HEK293 (cell line): Measurements from ENCODE around the gene TMEM167A.

Experiments
- CTCF ChIA-PET: fragments of 350-600 bp; formaldehyde crosslinking; extraction: SDS; loops from one replicate; lab custom pipeline; 2021; ENCODE audit warnings: antibody characterized with exemption; lab: Yijun Ruan, JAX
- POLR2A ChIA-PET: fragments of 300-600 bp; formaldehyde crosslinking; extraction: SDS; loops from one replicate; lab custom pipeline; 2020; ENCODE audit warnings: antibody characterized with exemption, inconsistent platforms; lab: Yijun Ruan, JAX
- H3K27ac ChIP-seq: fragments of 200-500 bp; sonication (Bioruptor generic); 2 replicates; pipeline ENCODE4 v1.5.1; 2014; ENCODE audit warnings: low read depth, low read length, control low read depth, inconsistent platforms; ENCODE audit errors: extremely low read depth
- H3K36me3 ChIP-seq, 2 experiments: fragments of 200-500 bp in 1 of 2; sonication (Bioruptor generic) in 1 of 2; 1 replicate in 1 of 2; 2 replicates in 1 of 2; pipeline ENCODE4 v1.5.1; 2014 to 2017; ENCODE audit warnings: inconsistent platforms in 2 of 2, low read length in 2 of 2; ENCODE audit not compliant: control insufficient read depth in 2 of 2, insufficient read depth in 1 of 2
- H3K4me1 ChIP-seq: fragments of 200-500 bp; sonication (Bioruptor generic); 2 replicates; pipeline ENCODE4 v1.5.1; 2014; ENCODE audit warnings: mild to moderate bottlenecking, low read length, inconsistent platforms; ENCODE audit not compliant: control insufficient read depth, insufficient read depth
- H3K4me3 ChIP-seq: 2 replicates; pipeline ENCODE4 v1.5.1; 2011; ENCODE audit warnings: low read depth, mild to moderate bottlenecking, control low read depth, low read length, moderate library complexity
- H3K9me3 ChIP-seq: fragments of 200-500 bp; sonication (Bioruptor generic); 2 replicates; pipeline ENCODE4 v1.5.1; 2014; ENCODE audit warnings: low read depth, low read length, inconsistent platforms; ENCODE audit not compliant: control insufficient read depth, insufficient read depth
- KLF17 ChIP-seq: fragments of 450-650 bp; formaldehyde crosslinking; IDR thresholded peaks from 2 replicates; pipeline ENCODE4 v1.5.1; 2016; ENCODE audit warnings: missing biosample characterization, missing genetic modification characterization
- MYNN ChIP-seq: fragments of 450-650 bp; formaldehyde crosslinking; IDR thresholded peaks from 2 replicates; pipeline ENCODE4 v1.5.1; 2016; ENCODE audit warnings: missing biosample characterization, missing genetic modification characterization, borderline replicate concordance
- OSR2 ChIP-seq: fragments of 450-650 bp; formaldehyde crosslinking; IDR thresholded peaks from 2 replicates; pipeline ENCODE4 v1.5.1; 2016; ENCODE audit warnings: missing biosample characterization, missing genetic modification characterization
- TRIM28 ChIP-seq: IDR thresholded peaks from 2 replicates; pipeline ENCODE4 v1.6.1; 2011; ENCODE audit warnings: low read length, control low read depth, borderline replicate concordance
- WT1 ChIP-seq: fragments of 450-650 bp; formaldehyde crosslinking; IDR thresholded peaks from 2 replicates; pipeline ENCODE4 v1.5.1; 2016; ENCODE audit warnings: missing biosample characterization, missing genetic modification characterization
- ZBTB17 ChIP-seq: fragments of 450-650 bp; formaldehyde crosslinking; IDR thresholded peaks from 2 replicates; pipeline ENCODE4 v1.5.1; 2016; ENCODE audit warnings: missing biosample characterization, missing genetic modification characterization
- ZNF2 ChIP-seq: fragments of 450-650 bp; formaldehyde crosslinking; IDR thresholded peaks from 2 replicates; pipeline ENCODE4 v1.5.1; 2016; ENCODE audit warnings: missing biosample characterization, missing genetic modification characterization
- ZNF239 ChIP-seq: fragments of 450-650 bp; formaldehyde crosslinking; IDR thresholded peaks from 2 replicates; pipeline ENCODE4 v1.5.1; 2016; ENCODE audit warnings: missing biosample characterization, missing genetic modification characterization
- ZNF423 ChIP-seq: fragments of 450-650 bp; formaldehyde crosslinking; IDR thresholded peaks from 2 replicates; pipeline ENCODE4 v1.5.1; 2016; ENCODE audit warnings: missing biosample characterization, missing genetic modification characterization
- ZNF513 ChIP-seq: fragments of 450-650 bp; IDR thresholded peaks from 2 replicates; pipeline ENCODE4 v1.5.1; 2018; ENCODE audit warnings: missing biosample characterization, missing genetic modification characterization
- ZNF704 ChIP-seq: fragments of 450-650 bp; formaldehyde crosslinking; IDR thresholded peaks from 2 replicates; pipeline ENCODE4 v1.5.1; 2016; ENCODE audit warnings: missing biosample characterization, missing genetic modification characterization
- ZNF768 ChIP-seq: fragments of 450-650 bp; formaldehyde crosslinking; IDR thresholded peaks from 2 replicates; pipeline ENCODE4 v1.5.1; 2018; ENCODE audit warnings: missing biosample characterization, mild to moderate bottlenecking, missing genetic modification characterization
- TF ChIP-seq, protein P1 (sequence below): fragments of 450-650 bp; formaldehyde crosslinking; IDR thresholded peaks from 2 replicates; pipeline ENCODE4 v1.5.1; 2016; ENCODE audit warnings: missing biosample characterization, missing genetic modification characterization, low read depth
- TF ChIP-seq, protein P2 (sequence below): fragments of 450-650 bp; formaldehyde crosslinking; IDR thresholded peaks from 2 replicates; pipeline ENCODE4 v1.5.1; 2016; ENCODE audit warnings: missing biosample characterization, missing genetic modification characterization

TMEM167A gene

GRCh38 chr5:83095957-83096539 lies 18.9 kb upstream of the TMEM167A start (continued):
- TF ChIP-seq KLF17, result 0 out of 2 replicates have a peak, but pooled peaks have one; percentile 34
- TF ChIP-seq, protein P1, sequence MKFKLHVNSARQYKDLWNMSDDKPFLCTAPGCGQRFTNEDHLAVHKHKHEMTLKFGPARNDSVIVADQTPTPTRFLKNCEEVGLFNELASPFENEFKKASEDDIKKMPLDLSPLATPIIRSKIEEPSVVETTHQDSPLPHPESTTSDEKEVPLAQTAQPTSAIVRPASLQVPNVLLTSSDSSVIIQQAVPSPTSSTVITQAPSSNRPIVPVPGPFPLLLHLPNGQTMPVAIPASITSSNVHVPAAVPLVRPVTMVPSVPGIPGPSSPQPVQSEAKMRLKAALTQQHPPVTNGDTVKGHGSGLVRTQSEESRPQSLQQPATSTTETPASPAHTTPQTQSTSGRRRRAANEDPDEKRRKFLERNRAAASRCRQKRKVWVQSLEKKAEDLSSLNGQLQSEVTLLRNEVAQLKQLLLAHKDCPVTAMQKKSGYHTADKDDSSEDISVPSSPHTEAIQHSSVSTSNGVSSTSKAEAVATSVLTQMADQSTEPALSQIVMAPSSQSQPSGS (tag by site-specific recombination), result no peak

DNA sequence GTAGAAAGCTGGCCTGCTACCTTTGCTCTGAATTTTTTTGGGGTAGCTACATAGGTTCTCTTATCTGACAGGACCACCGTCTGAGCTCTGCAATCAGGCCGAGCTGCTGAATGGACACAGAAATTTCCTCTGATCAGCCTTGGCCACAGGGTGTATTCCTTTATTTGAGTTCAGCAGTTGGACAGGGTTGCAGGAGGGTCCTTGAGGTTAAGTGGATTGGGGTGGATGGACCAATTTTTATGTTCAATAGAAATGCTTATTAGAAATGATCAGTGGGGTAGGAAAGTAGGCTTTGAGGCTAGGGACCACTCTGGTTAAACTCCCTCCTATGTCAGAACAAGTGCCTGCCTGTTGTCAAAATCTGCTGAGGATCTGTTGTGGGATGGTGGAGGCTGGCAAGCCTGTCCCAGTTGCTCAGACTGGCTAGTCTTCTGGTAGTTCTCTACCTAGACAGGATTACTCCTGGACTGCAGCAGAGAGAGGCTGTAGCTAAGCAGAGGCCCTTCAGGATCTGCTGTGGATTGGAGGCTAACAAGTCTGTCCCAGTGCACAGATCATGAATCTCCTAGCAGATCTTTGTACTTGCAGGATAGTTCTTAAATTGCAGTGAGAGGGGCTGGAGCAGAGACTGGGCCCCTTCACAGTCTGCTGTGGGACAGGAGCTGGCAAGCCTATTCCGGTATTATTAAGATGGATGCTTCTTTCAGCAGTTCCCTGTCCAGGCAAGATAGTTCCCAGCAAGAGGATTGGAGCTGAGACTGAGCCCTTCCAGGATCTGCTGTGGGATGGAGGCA lies 18.2 kb upstream of the TMEM167A start:
- Histone ChIP-seq H3K4me3 (no peak overlapping the region), H3K27ac (no peak overlapping the region), H3K36me3 (no peaks in the 10 kb centered on the region), H3K4me1 (peaks cover 23% of the 10 kb centered on the region), H3K9me3 (no peaks in the 10 kb centered on the region; the same call in 1 of the 2 replicates)
- ChIA-PET CTCF (no interaction called here), POLR2A (interaction anchor here (0.7 to 0.9 kb wide), 2 partner anchors 18 to 45 kb away, joined by 4 read pairs; partner anchors contain the start of gene XRCC4)
- no peak for TF ChIP-seq ZNF423 (tag by site-specific recombination)
- TF ChIP-seq ZNF2 (tag by site-specific recombination), result no peak
- TF ChIP-seq WT1 (tag by site-specific recombination), result no peak
- peak; percentile 43; the same call in 1 of the 2 replicates for TF ChIP-seq ZBTB17
- no peak for TF ChIP-seq ZNF768
- TF ChIP-seq, protein P2, sequence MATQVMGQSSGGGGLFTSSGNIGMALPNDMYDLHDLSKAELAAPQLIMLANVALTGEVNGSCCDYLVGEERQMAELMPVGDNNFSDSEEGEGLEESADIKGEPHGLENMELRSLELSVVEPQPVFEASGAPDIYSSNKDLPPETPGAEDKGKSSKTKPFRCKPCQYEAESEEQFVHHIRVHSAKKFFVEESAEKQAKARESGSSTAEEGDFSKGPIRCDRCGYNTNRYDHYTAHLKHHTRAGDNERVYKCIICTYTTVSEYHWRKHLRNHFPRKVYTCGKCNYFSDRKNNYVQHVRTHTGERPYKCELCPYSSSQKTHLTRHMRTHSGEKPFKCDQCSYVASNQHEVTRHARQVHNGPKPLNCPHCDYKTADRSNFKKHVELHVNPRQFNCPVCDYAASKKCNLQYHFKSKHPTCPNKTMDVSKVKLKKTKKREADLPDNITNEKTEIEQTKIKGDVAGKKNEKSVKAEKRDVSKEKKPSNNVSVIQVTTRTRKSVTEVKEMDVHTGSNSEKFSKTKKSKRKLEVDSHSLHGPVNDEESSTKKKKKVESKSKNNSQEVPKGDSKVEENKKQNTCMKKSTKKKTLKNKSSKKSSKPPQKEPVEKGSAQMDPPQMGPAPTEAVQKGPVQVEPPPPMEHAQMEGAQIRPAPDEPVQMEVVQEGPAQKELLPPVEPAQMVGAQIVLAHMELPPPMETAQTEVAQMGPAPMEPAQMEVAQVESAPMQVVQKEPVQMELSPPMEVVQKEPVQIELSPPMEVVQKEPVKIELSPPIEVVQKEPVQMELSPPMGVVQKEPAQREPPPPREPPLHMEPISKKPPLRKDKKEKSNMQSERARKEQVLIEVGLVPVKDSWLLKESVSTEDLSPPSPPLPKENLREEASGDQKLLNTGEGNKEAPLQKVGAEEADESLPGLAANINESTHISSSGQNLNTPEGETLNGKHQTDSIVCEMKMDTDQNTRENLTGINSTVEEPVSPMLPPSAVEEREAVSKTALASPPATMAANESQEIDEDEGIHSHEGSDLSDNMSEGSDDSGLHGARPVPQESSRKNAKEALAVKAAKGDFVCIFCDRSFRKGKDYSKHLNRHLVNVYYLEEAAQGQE (tag by site-specific recombination), result peak; percentile 73
- no peak for TF ChIP-seq ZNF513
- no peak for TF ChIP-seq OSR2 (tag by site-specific recombination)
- TF ChIP-seq MYNN (tag by site-specific recombination), result no peak
- no peak for TF ChIP-seq ZNF239 (tag by site-specific recombination)
- TF ChIP-seq TRIM28, result no peak
- TF ChIP-seq ZNF704 (tag by site-specific recombination), result no peak
